NCI-H187 treated with DMSO at 0.1 percent for 48 hours (cell line): ENCODE measurements around the gene ESAM.

Experiments
- DNase-seq: peaks from one replicate; lab custom pipeline; 2025; lab: John Stamatoyannopoulos, UW

ESAM gene

GRCh38 chr11:124732230-124732629 lies 29.9 kb downstream of the ESAM start:
- DNase-seq: no peak

- DNase-seq: no peak
Measured at GRCh38 chr11:124729571-124729970, 32.5 kb downstream of the ESAM start.

GRCh38 chr11:124728134-124728533 lies 34.0 kb downstream of the ESAM start:
- no peak for DNase-seq

- no peak for DNase-seq
Measured at GRCh38 chr11:124727474-124727873, 34.6 kb downstream of the ESAM start.

GRCh38 chr11:124725719-124726105 lies 36.4 kb downstream of the ESAM start:
- no peak for DNase-seq

GRCh38 chr11:124724979-124725718 lies 36.9 kb downstream of the ESAM start:
- DNase-seq: no peak

- no peak for DNase-seq
Measured at GRCh38 chr11:124722176-124722575, 39.9 kb downstream of the ESAM start.

GRCh38 chr11:124719534-124719933 lies 42.6 kb downstream of the ESAM start:
- DNase-seq: no peak

- DNase-seq: no peak
Measured at GRCh38 chr11:124718801-124719200, 43.3 kb downstream of the ESAM start.

GRCh38 chr11:124717786-124718651 lies 44.1 kb downstream of the ESAM start:
- DNase-seq: no peak

- no peak for DNase-seq
Measured at GRCh38 chr11:124717421-124717785, 44.7 kb downstream of the ESAM start.

- no peak for DNase-seq
Measured at GRCh38 chr11:124716591-124716990, 45.5 kb downstream of the ESAM start.

GRCh38 chr11:124712392-124712791 lies 49.7 kb downstream of the ESAM start:
- DNase-seq: no peak

GRCh38 chr11:124707829-124708228 lies 54.3 kb downstream of the ESAM start:
- no peak for DNase-seq
